Stimulated activated CD8-positive, alpha-beta memory T cell treated with anti-CD3 and anti-CD28 coated beads, Interleukin-4, amount 100 ng/mL, for 48 hours (primary cell): Measurements from ENCODE around the gene POU2F3.

Source experiments
- DNase-seq: peaks from one replicate; pipeline ENCODE4 v3.0.0-alpha.2; 2020

POU2F3 gene

GRCh38 chr11:120211522-120212258, 28.2 kb upstream of the POU2F3 start:
- DNase-seq: no peak

GRCh38 chr11:120212259-120212878, 27.6 kb upstream of the POU2F3 start:
- no peak for DNase-seq

GRCh38 chr11:120212926-120213325, 27.0 kb upstream of the POU2F3 start:
- no peak for DNase-seq

DNA sequence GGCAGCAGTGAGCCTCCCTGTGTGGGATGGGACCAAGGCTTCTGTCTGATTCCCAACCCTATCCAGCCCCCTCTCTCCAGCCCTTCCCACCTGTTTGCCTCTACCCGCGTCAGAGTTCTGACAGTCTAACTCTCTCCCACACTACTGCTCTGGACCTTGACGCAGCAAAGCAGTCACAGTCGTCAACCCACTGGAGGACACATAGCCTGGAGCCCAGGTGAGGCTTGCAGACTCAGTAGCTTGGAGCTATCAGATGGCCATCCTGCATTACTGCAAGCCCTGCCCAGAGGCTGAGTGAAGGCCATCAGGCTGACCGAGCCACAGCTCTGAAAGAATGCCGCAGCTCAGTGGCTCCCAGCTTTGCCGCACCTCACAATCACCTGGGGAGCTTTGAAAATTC, 25.4 kb upstream of the POU2F3 start:
- no peak for DNase-seq

DNA sequence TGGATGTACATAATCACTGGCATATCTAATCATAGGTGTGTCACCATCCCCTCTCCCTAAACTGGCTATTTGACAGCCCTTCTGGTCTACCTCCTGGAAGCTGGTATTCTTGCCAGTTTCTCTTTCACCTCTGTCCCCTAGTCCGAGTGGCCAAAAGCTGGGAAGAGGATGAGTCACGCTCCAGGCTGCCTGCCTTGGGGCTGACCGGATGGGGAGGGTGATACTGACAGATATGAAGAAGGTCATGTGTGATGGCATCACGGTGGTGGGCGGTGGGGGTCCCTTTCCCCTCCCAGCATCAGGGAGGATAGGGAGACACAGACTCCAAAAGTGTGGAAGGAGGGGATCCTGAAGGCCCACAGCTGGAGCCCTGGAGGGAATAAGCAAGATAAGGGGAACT, 24.3 kb upstream of the POU2F3 start:
- DNase-seq: no peak

GRCh38 chr11:120216426-120217102, 23.4 kb upstream of the POU2F3 start:
- no peak for DNase-seq

GRCh38 chr11:120217526-120217925, 22.4 kb upstream of the POU2F3 start:
- DNase-seq: no peak

DNA sequence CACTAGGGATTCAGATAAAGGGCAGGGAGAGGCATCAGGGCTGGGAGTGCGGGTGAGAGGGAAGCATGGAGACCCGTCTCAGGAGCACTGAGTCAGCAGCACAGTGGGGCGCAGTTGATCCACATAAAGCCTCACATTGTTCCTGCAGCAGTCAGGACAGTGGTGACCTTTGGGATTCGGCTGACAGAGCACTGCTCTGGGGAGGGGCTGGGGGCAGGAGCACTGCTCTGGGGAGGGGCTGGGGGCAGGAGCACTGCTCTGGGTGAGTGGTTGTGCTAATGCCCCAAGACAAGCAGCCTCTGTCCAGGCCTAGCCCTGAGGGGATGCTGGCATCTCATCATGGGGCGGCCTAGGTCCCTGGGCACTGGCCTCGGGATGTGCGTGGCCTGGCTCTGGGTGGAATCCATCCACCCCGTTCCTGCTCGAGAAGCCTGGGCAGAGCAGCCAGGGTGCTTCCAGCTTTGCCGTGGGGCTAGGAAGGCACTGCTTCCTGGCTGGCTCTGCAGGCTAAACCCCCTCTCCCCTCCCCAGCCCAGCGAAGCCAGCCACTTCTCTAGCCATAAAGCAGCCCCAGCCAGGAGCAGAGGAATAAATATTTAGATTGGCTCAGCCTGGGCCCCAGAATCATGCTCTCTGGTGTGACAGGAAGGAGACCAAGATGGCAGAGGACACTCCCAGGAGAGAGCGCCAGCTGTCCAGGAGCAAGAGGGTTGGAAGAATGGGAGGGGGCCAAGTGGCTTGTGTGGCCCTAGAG, 21.8 kb upstream of the POU2F3 start:
- DNase-seq: no peak

- DNase-seq: no peak
Measured at GRCh38 chr11:120218695-120219033, 21.3 kb upstream of the POU2F3 start.

- no peak for DNase-seq
Measured at GRCh38 chr11:120219232-120219937, 20.6 kb upstream of the POU2F3 start.

DNA sequence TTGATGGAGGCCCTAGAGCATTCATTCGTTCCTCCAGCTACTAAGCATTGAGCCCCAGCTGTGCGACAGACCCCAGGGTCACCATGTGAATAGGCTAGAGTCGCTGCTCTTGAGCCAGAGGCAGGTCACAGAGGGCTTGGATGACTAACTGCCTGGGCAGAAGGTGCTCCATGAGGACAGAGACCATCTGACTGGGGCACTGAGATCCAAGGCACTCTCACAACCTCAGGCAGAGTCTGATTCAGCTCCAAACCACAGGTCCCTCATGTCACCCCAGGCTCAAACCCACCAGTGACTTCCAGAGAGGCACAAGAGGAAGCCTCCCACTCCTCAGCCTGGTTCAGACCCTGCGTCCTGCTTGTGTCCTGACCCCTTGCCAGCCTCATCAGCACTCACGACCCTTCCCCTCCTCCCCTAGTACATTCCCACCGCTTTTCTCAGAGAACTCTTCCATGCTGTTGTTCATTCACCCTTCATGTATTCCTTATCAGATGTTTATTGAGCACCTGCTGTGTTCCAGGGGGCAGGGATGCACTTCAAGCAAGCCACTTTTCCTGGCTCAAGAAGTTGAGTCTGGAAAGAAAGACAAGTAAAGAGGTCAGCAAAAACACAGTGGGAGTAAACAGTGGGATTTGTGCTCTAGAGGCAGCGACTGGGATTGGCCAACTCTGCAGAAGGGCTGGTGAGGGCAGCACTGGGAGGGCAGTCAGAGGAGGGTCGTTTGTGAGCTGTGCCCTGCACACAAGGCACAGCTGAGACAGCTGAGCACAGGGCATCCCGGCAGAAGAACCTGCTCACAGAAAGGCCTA, 19.8 kb upstream of the POU2F3 start:
- no peak for DNase-seq

GRCh38 chr11:120220747-120221037, 19.2 kb upstream of the POU2F3 start:
- no peak for DNase-seq

DNA sequence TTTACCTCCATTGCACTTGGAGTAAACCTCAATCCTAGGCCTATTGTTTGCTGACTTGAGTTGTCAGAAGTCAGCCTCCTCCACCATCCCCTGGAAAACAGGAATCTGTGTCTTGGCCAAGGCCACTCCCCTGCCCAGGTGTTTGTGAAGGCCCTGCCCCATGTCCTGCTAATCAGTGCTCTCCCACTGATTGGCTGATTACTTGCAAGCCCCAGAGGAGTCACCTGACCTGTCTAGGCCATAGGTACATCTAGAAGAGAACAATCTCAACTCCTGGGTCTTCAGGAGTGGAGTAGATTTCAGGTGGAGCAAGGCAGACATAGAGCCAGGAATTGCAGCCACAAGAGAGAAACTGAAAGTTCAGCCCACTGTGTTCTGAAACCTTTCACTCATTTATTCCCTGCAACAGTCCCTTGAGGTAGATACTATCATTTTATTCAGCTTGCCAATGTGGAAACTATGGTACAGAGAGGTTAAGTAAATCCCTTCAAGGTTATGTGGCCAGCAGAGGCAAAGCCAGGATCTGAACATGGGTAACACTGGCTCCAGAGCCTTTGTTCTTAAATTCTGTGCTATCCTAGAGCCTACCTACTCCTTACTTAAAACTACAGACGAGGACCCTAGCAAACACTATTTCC, 18.7 kb upstream of the POU2F3 start:
- DNase-seq: no peak

- DNase-seq: no peak
Measured at GRCh38 chr11:120222916-120223315, 17.0 kb upstream of the POU2F3 start.

- DNase-seq: no peak
Measured at GRCh38 chr11:120223793-120224192, 16.1 kb upstream of the POU2F3 start.

DNA sequence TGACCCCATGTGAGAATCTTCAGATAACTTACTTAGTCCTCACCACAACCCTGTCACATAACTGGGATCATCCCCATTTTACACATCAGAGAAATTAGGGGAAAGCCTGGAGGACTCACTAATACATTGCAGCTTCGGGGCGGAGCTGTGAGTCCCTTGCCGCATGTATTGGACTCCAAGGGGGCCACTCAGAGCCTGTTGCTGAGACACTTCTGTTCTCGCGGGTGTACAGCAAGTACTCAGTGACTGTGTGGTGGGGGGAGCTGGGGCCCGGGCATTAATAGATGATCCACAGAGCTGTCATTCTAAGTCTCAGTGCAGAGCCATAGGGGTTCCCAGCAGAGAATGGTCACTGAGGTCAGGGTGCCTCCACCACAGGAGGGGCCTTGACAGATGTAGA, 15.6 kb upstream of the POU2F3 start:
- no peak for DNase-seq

- no peak for DNase-seq
Measured at GRCh38 chr11:120224972-120225909, 14.7 kb upstream of the POU2F3 start.

GRCh38 chr11:120226242-120226641, 13.7 kb upstream of the POU2F3 start:
- DNase-seq: no peak

DNA sequence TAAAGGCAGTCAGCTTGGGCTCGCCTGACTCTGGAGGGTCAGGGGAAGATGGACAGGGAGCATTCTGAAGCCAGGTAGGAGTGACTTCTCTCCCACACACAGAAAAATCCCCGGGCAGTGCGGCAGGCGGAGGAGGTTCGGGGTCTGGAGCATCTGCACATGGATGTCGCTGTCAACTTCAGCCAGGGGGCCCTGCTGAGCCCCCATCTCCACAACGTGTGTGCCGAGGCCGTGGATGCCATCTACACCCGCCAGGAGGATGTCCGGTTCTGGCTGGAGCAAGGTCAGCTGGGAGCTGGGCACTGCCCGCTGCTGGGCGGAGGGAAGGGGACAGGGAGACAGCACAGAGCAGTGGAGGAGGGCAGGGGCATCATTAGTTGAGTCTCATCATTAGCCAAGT, 13.2 kb upstream of the POU2F3 start:
- DNase-seq: no peak

DNA sequence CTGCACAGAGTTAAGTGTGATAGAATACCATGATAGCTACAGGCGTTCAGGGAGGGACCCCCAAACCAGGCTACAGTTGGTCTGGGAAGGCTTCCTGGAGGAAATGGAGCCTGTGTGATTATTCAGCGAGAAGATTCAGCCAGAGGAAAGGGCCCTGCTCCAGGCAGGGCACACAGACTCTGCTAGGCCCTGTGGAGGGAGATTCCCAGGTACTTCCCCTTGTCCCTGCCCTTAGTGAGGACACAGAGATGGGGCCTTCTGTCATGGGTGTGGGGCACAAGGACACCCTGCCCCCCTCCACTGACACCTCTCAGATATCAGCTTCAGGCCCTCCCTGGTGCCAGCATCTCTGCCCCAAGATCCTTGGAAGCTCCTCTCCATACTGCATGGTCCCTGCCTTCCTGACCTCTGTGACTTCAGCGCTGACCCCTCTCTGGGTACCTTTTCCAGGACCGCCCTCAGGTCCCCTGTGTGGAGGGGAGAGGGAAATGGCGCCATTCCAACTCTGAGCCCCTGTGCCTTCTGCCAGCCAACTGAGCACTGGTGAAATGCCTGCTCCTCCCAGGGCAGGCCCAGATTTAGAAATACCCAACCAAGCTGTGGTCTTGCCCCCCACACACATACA, 12.6 kb upstream of the POU2F3 start:
- DNase-seq: no peak
